PC-3 (cell line): ENCODE results near the gene DCLK1. TPM values are rescaled to one million over a fixed set of nuclear protein-coding genes. Genes with fewer than 3 reads are reported as not detected.

Experiments
- ATAC-seq: fragments of 200-7000 bp; cut with Tn5 transposase; 2 replicates; pipeline ENCODE4 v1.9.1; 2020; ENCODE audit warnings: mild to moderate bottlenecking, moderate library complexity
- BruUV-seq: library from RNA; stranded (reverse); fragments of 400-500 nt; replicated peaks from 2 replicates; lab custom pipeline; 2021; lab: Mats Ljungman, UMichigan
- CTCF ChIA-PET: fragments of 300-600 bp; sonication (Branson Sonifier 250); formaldehyde crosslinking; loops from one replicate; lab custom pipeline; 2022; ENCODE audit warnings: antibody characterized with exemption; lab: Charles Lee
- POLR2A ChIA-PET: fragments of 300-600 bp; sonication (Branson Sonifier 250); formaldehyde crosslinking; loops from one replicate; lab custom pipeline; 2022; ENCODE audit warnings: antibody characterized with exemption; ENCODE audit not compliant: unreplicated experiment; lab: Charles Lee
- DNase-seq: peaks from one replicate; pipeline ENCODE4 v3.0.0-alpha.2; 2015
- H2AFZ ChIP-seq: fragments of 300-600 bp; sonication (generic); 2 replicates; pipeline ENCODE4 v1.6.0; 2016; ENCODE audit warnings: antibody characterized with exemption, low read length
- H3F3A ChIP-seq: fragments of 300-600 bp; sonication (generic); one replicate; pipeline ENCODE4 v1.6.0; 2017; ENCODE audit warnings: antibody characterized with exemption, low read length, control low read depth, mild to moderate bottlenecking; ENCODE audit not compliant: unreplicated experiment
- H3K27ac ChIP-seq: fragments of 300-600 bp; sonication (generic); 2 replicates; pipeline ENCODE4 v1.5.1; 2016; ENCODE audit warnings: mild to moderate bottlenecking, low read length
- H3K27me3 ChIP-seq: fragments of 300-600 bp; sonication (generic); 2 replicates; pipeline ENCODE4 v1.6.1; 2016; ENCODE audit warnings: low read length, mixed read lengths
- H3K36me3 ChIP-seq: fragments of 300-600 bp; sonication (generic); 2 replicates; pipeline ENCODE4 v1.6.1; 2016; ENCODE audit warnings: low read depth, mixed run types, low read length, mixed read lengths
- H3K4me1 ChIP-seq: fragments of 300-600 bp; sonication (generic); 2 replicates; pipeline ENCODE4 v1.5.1; 2016; ENCODE audit warnings: low read length; ENCODE audit not compliant: insufficient read depth
- H3K4me2 ChIP-seq: fragments of 300-600 bp; sonication (generic); 2 replicates; pipeline ENCODE4 v1.6.0; 2016; ENCODE audit warnings: low read length
- H3K4me3 ChIP-seq: fragments of 300-600 bp; sonication (generic); 2 replicates; pipeline ENCODE4 v1.5.1; 2016; ENCODE audit warnings: mild to moderate bottlenecking, low read length, mixed read lengths
- H3K79me2 ChIP-seq: fragments of 300-600 bp; sonication (generic); 2 replicates; pipeline ENCODE4 v1.6.1; 2017; ENCODE audit warnings: low read length, mixed read lengths
- H3K9ac ChIP-seq: fragments of 300-600 bp; sonication (generic); 2 replicates; pipeline ENCODE4 v1.6.0; 2016; ENCODE audit warnings: mild to moderate bottlenecking, low read length
- H3K9me2 ChIP-seq: fragments of 300-600 bp; sonication (generic); replicated peaks from 2 replicates; pipeline ENCODE4 v1.6.1; 2016; ENCODE audit warnings: mixed run types, low read length, mixed read lengths
- H3K9me3 ChIP-seq: fragments of 300-600 bp; sonication (generic); 2 replicates; pipeline ENCODE4 v1.6.1; 2016; ENCODE audit warnings: low read length, mixed read lengths
- H4K20me1 ChIP-seq: fragments of 300-600 bp; sonication (generic); 2 replicates; pipeline ENCODE4 v1.6.1; 2016; ENCODE audit warnings: low read length, mixed read lengths
- EZH2 ChIP-seq: fragments of 300-600 bp; sonication (generic); IDR thresholded peaks from one replicate; pipeline ENCODE4 v1.6.1; 2017; ENCODE audit warnings: antibody characterized with exemption, mild to moderate bottlenecking, low read length; ENCODE audit not compliant: unreplicated experiment
- EZH2phosphoT487 ChIP-seq: fragments of 300-600 bp; sonication (generic); IDR thresholded peaks from 2 replicates; pipeline ENCODE4 v1.6.1; 2018; ENCODE audit warnings: mild to moderate bottlenecking, antibody characterized with exemption, low read length, borderline replicate concordance
- intact Hi-C: fragments of 100-400 bp; cut with micrococcal nuclease; formaldehyde crosslinking; loops from 2 replicates; pipeline ENCODE4 v1.9.0; 2023
- total RNA-seq: library from RNA; depleted of rRNA; stranded (reverse); fragments of >200 nt; gene quantifications from 2 replicates; pipeline ENCODE4 v1.2.3, GENCODE V29; 2014
- TF ChIP-seq, protein P1 (sequence below): fragments of 300-600 bp; sonication (generic); conservative IDR thresholded peaks from 2 replicates; pipeline ENCODE4 v1.5.1; 2017; ENCODE audit warnings: antibody characterized with exemption, low read depth, mild to moderate bottlenecking, low read length

The DCLK1 gene
- total RNA-seq, 1 experiment from 2014 or later: not detected

DNA sequence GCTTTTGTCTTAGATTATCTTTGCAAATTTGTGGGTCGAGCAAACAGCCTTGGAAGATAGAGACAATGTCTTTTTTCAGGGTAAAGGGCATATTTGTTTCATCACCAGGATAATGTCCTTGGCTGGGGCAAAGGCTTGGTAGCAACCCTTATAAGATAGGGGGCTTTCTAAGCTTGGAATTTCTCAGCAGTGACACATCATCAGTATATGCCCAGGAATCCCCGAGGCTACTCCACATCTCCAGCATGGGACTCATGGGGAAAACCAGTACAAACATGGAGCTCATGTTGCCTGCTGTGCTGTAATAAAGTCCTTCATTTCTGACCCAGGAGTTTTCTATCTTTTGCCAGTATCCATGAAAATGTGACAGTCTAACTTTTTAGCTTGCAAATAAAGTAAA, 77.1 kb downstream of the DCLK1 start:
- no peak for ATAC-seq
- TF ChIP-seq, protein P1, sequence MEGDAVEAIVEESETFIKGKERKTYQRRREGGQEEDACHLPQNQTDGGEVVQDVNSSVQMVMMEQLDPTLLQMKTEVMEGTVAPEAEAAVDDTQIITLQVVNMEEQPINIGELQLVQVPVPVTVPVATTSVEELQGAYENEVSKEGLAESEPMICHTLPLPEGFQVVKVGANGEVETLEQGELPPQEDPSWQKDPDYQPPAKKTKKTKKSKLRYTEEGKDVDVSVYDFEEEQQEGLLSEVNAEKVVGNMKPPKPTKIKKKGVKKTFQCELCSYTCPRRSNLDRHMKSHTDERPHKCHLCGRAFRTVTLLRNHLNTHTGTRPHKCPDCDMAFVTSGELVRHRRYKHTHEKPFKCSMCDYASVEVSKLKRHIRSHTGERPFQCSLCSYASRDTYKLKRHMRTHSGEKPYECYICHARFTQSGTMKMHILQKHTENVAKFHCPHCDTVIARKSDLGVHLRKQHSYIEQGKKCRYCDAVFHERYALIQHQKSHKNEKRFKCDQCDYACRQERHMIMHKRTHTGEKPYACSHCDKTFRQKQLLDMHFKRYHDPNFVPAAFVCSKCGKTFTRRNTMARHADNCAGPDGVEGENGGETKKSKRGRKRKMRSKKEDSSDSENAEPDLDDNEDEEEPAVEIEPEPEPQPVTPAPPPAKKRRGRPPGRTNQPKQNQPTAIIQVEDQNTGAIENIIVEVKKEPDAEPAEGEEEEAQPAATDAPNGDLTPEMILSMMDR: no peak
- no peak for TF ChIP-seq EZH2phosphoT487
- no peak for TF ChIP-seq EZH2

DNA sequence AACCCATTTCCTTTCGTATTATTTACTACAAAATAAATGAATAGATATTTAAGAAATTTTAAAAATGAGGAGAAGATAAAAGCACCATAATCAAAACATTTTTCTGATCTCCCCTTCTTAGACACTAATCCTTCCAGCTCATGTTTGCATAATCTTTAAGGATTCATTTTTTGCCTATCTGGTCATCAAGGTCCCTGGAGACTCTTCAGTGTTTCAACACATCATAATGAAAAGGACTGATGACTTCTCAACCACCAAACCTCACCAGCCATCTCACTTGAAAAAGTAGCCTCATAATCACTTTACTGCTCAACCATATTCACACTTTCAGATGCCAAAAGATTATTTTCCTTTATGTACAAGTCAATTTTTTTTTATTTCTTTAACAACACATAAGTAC, 80.1 kb downstream of the DCLK1 start:
- TF ChIP-seq EZH2phosphoT487: no peak
- TF ChIP-seq EZH2: no peak
- TF ChIP-seq, protein P1: no peak
- BruUV-seq: no TSS peak
- no peaks in the 10 kb centered on the region for H3K79me2 ChIP-seq
- no peak for ATAC-seq
- intact Hi-C loops: no loop called here
- ChIA-PET CTCF (no interaction called here), POLR2A (no interaction called here)
- H3K9me3 ChIP-seq: no peaks in the 10 kb centered on the region
- no peak overlapping the region for H3K4me2 ChIP-seq
- no peak overlapping the region for H2AFZ ChIP-seq
- no peaks in the 10 kb centered on the region for H3K4me1 ChIP-seq
- no peaks in the 10 kb centered on the region for H3F3A ChIP-seq
- no peak for DNase-seq
- 0 out of 2 replicates have a peak, but pooled peaks cover 23% of the 10 kb centered on the region for H3K27me3 ChIP-seq
- H3K27ac ChIP-seq: no peak overlapping the region
- no peaks in the 10 kb centered on the region for H3K9me2 ChIP-seq
- no peaks in the 10 kb centered on the region for H3K36me3 ChIP-seq
- no peak overlapping the region for H3K4me3 ChIP-seq
- no peak overlapping the region for H3K9ac ChIP-seq
- H4K20me1 ChIP-seq: no peaks in the 10 kb centered on the region

More for the DNA sequence above, 77.1 kb downstream of the DCLK1 start:
- DNase-seq: no peak
- CTCF ChIA-PET: no interaction called here
- Histone ChIP-seq H3K9me2 (no peaks in the 10 kb centered on the region), H3K27ac (no peak overlapping the region), H2AFZ (no peak overlapping the region), H3K4me1 (no peaks in the 10 kb centered on the region), H3K4me2 (no peak overlapping the region), H3K4me3 (no peak overlapping the region), H3K36me3 (no peaks in the 10 kb centered on the region), H3K9me3 (no peaks in the 10 kb centered on the region), H4K20me1 (no peaks in the 10 kb centered on the region), H3F3A (no peaks in the 10 kb centered on the region), H3K27me3 (0 out of 2 replicates have a peak, but pooled peaks cover 23% of the 10 kb centered on the region), H3K9ac (no peak overlapping the region), H3K79me2 (no peaks in the 10 kb centered on the region)
- POLR2A ChIA-PET: no interaction called here
- no TSS peak for BruUV-seq
- intact Hi-C loops: no loop called here

DNA sequence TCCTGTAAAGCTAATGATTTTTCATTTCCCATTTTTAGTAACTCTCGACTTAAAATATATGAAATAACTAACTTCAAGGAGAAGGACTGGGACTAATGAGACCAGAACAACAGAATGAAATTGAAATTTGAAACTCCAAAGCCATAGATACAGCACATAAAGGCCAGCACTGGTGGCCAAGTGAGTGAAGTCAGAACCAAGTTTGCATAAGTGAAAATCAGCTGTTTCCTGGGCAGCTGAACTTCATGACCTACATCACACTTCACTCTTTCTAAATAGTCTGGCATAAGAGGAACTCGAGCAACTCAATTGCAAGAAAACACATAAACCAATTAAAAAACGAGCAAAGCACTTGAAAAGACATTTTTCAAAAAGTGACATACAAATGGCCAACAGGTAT, 84.5 kb downstream of the DCLK1 start:
- no TSS peak for BruUV-seq
- Histone ChIP-seq H3K27me3 (0 out of 2 replicates have a peak, but pooled peaks cover under 1% of the 10 kb centered on the region), H3K9me3 (no peaks in the 10 kb centered on the region), H3K27ac (no peak overlapping the region), H3K9me2 (no peaks in the 10 kb centered on the region), H3K79me2 (no peaks in the 10 kb centered on the region), H4K20me1 (no peaks in the 10 kb centered on the region), H2AFZ (no peak overlapping the region), H3K36me3 (no peaks in the 10 kb centered on the region), H3K4me3 (no peak overlapping the region), H3K4me1 (no peaks in the 10 kb centered on the region), H3K4me2 (no peak overlapping the region), H3K9ac (no peak overlapping the region), H3F3A (no peaks in the 10 kb centered on the region)
- intact Hi-C loops: no loop called here
- ATAC-seq (no peak), DNase-seq (no peak)
- POLR2A ChIA-PET: no interaction called here
- CTCF ChIA-PET: no interaction called here
- no peak for TF ChIP-seq EZH2phosphoT487
